Thoracic aorta (tissue), 2 donors: ENCODE measurements around the gene ZSCAN20. TPM values are rescaled to one million over a fixed set of nuclear protein-coding genes. Genes with fewer than 3 reads are reported as not detected.

Experiments used
- ATAC-seq: fragments of 150-250 bp; one replicate; pipeline ENCODE4 v1.8.0; 2017; ENCODE audit warnings: low read depth; ENCODE audit not compliant: insufficient number of reproducible peaks, low FRiP score
- DNase-seq: peaks from one replicate; pipeline ENCODE4 v3.0.0-alpha.2; 2020; ENCODE audit warnings: low spot score
- H3K27ac ChIP-seq, 2 donors: fragments of 200-600 bp; sonication (generic); 1 replicate in 1 of 2; 2 replicates in 1 of 2; pipeline ENCODE4 v1.5.1; 2016; ENCODE audit warnings: mild to moderate bottlenecking in 2 of 2, moderate library complexity in 2 of 2
- H3K27me3 ChIP-seq: fragments of 200-600 bp; sonication (generic); replicated peaks from 2 replicates; pipeline ENCODE4 v1.6.0; 2016; ENCODE audit warnings: mild to moderate bottlenecking; ENCODE audit not compliant: insufficient read depth
- H3K36me3 ChIP-seq: fragments of 200-600 bp; sonication (generic); one replicate; pipeline ENCODE4 v1.5.1; 2016
- H3K4me1 ChIP-seq, 2 donors: fragments of 200-600 bp; sonication (generic); 1 replicate in 1 of 2; 2 replicates in 1 of 2; pipeline versions ENCODE4 v1.5.1 to v1.6.0; 2016; ENCODE audit warnings: low read depth in 2 of 2, mild to moderate bottlenecking in 1 of 2; ENCODE audit not compliant: control insufficient read depth in 1 of 2
- H3K4me3 ChIP-seq: fragments of 200-600 bp; sonication (generic); 2 replicates; pipeline ENCODE4 v1.5.1; 2016; ENCODE audit warnings: mild to moderate bottlenecking
- H3K9me3 ChIP-seq: fragments of 200-600 bp; sonication (generic); 2 replicates; pipeline ENCODE4 v1.5.1; 2016
- total RNA-seq, 2 donors: library from RNA; depleted of rRNA; stranded (reverse); fragments of >200 nt; gene quantifications; one replicate each; pipeline versions ENCODE4 v1.1.0 to v1.2.3, GENCODE V29; 2016
- TF ChIP-seq, protein P1 (sequence below): fragments of 200-600 bp; sonication (generic); IDR thresholded peaks from one replicate; pipeline ENCODE4 v1.5.1; 2019; ENCODE audit warnings: antibody characterized with exemption

The ZSCAN20 gene
- total RNA-seq, 2 donors from 2014 or later: 7.6 to 15.4 TPM

DNA sequence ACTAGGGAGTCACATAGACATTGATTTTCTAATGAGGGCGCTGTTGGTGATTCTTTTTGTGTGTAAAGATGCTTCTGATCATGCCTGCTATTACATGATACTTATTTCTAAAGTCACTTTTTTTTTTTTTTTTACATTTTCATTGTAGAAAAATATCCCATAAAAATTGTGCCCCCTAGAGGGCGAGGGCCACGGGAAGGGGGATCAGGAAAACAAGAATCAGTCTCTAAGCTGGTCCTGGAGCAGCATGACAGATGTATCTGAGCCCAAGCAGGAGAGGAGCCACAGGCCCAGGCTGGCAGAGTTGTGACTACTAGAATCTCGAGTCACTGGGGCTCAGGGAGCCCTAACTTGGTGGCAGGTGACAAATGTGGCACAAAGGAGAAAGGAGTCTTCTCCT lies 28.1 kb downstream of the ZSCAN20 start:
- TF ChIP-seq, protein P1, sequence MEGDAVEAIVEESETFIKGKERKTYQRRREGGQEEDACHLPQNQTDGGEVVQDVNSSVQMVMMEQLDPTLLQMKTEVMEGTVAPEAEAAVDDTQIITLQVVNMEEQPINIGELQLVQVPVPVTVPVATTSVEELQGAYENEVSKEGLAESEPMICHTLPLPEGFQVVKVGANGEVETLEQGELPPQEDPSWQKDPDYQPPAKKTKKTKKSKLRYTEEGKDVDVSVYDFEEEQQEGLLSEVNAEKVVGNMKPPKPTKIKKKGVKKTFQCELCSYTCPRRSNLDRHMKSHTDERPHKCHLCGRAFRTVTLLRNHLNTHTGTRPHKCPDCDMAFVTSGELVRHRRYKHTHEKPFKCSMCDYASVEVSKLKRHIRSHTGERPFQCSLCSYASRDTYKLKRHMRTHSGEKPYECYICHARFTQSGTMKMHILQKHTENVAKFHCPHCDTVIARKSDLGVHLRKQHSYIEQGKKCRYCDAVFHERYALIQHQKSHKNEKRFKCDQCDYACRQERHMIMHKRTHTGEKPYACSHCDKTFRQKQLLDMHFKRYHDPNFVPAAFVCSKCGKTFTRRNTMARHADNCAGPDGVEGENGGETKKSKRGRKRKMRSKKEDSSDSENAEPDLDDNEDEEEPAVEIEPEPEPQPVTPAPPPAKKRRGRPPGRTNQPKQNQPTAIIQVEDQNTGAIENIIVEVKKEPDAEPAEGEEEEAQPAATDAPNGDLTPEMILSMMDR: no peak
- peaks cover 3% of the 10 kb centered on the region for H3K36me3 ChIP-seq

DNA sequence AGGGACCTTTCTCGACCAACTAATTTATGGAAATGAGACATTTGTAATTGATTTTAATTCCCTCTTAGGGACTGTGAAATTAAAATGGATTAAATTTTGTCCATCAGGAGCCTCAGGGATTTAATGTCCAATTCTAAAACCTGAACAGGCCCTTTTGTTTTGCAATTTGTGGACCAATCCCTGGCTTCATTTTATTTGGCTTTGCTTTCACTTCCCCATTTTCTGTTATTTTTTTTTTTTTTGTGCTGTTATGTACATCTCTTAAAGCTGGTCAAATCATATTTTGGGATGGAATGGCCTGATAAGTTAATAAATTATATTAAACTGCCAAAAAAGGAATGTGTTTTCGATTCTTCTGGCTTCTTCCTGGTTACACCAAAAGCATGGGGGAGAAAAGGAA lies 28.9 kb downstream of the ZSCAN20 start:
- Histone ChIP-seq H3K9me3 (no peaks in the 10 kb centered on the region), H3K4me1 (no peaks in the 10 kb centered on the region), H3K27me3 (no peaks in the 10 kb centered on the region), H3K4me3 (no peak overlapping the region), H3K27ac (no peak overlapping the region), H3K36me3 (no peaks in the 10 kb centered on the region)
- no peak for ATAC-seq
- DNase-seq: no peak
- TF ChIP-seq, protein P1: no peak

More for the DNA sequence above, 28.1 kb downstream of the ZSCAN20 start:
- Histone ChIP-seq H3K27ac (no peak overlapping the region), H3K27me3 (no peaks in the 10 kb centered on the region), H3K9me3 (peaks cover 4% of the 10 kb centered on the region), H3K4me1 (no peaks in the 10 kb centered on the region), H3K4me3 (no peak overlapping the region)
- no peak for ATAC-seq
- DNase-seq: no peak

- DNase-seq (no peak), ATAC-seq (no peak)
- Histone ChIP-seq H3K4me3 (no peak overlapping the region), H3K27ac (no peak overlapping the region), H3K36me3 (no peaks in the 10 kb centered on the region), H3K9me3 (no peaks in the 10 kb centered on the region), H3K27me3 (no peaks in the 10 kb centered on the region), H3K4me1 (no peaks in the 10 kb centered on the region)
- TF ChIP-seq, protein P1: no peak
Observed at GRCh38 chr1:33501774-33502173, 29.3 kb downstream of the ZSCAN20 start.

DNA sequence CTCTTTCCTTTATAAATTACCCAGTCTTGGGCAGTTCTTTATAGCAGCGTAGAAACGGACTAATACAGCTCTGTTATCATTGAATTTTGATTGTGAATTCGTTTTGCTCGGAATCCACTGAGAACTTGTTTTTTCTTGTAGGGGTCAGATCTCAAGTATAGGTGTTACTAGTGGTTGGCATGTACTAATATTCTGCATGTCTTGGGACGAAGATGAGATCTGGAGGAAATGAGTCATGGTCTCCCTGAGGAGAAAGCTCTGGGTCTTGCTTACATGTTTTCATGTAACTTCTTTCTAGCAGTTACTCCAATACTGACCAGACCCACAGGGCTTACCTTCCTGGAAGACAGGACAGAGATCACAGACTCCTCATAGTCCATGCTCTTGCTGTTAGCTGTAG lies 30.3 kb downstream of the ZSCAN20 start:
- ATAC-seq: no peak
- DNase-seq: no peak
- Histone ChIP-seq H3K36me3 (no peaks in the 10 kb centered on the region), H3K27me3 (no peaks in the 10 kb centered on the region), H3K4me1 (no peaks in the 10 kb centered on the region), H3K4me3 (no peak overlapping the region), H3K27ac (no peak overlapping the region), H3K9me3 (no peaks in the 10 kb centered on the region)
- TF ChIP-seq, protein P1: no peak

- no peak for DNase-seq
- Histone ChIP-seq H3K27me3 (no peaks in the 10 kb centered on the region), H3K27ac (no peak overlapping the region), H3K9me3 (no peaks in the 10 kb centered on the region), H3K4me1 (no peaks in the 10 kb centered on the region), H3K4me3 (no peak overlapping the region), H3K36me3 (no peaks in the 10 kb centered on the region)
- ATAC-seq: no peak
- TF ChIP-seq, protein P1: no peak
Observed at GRCh38 chr1:33503506-33503905, 31.1 kb downstream of the ZSCAN20 start.
